ENCODE data around the gene OR51A4. TPM values are rescaled to one million over a fixed set of nuclear protein-coding genes. Genes with fewer than 3 reads are reported as not detected.

Gene OR51A4
- polyA plus RNA-seq, 3 donors = 0.10 TPM; not detected in 2

Other genes with a start within 250 kb of the OR51A4 start
- gene OR51E2, start 249.8 kb downstream of the OR51A4 start, polyA plus RNA-seq (ENCODE audit: insufficient read length in 3 of 3) = under 1 TPM; 0.65 to 0.88 (median 0.84) TPM
- under 1 TPM; 0.29 to 0.44 (median 0.31) TPM for gene MMP26, start 242.8 kb downstream of the OR51A4 start, polyA plus RNA-seq (ENCODE audit: insufficient read length in 3 of 3)
- gene OR51F1, start 177.7 kb downstream of the OR51A4 start, polyA plus RNA-seq (ENCODE audit: insufficient read length in 3 of 3) = not detected
- gene OR52R1, start 143.2 kb downstream of the OR51A4 start, polyA plus RNA-seq (ENCODE audit: insufficient read length in 3 of 3) = not detected
- gene OR51F2, start 126.3 kb downstream of the OR51A4 start, polyA plus RNA-seq (ENCODE audit: insufficient read length in 3 of 3) = not detected
- not detected for gene OR51S1, start 98.4 kb downstream of the OR51A4 start, polyA plus RNA-seq (ENCODE audit: insufficient read length in 3 of 3)
- not detected for gene OR51T1, start 65.7 kb downstream of the OR51A4 start, polyA plus RNA-seq (ENCODE audit: insufficient read length in 3 of 3)
- gene OR51A7, start 43.8 kb downstream of the OR51A4 start, polyA plus RNA-seq (ENCODE audit: insufficient read length in 3 of 3) = not detected
- gene OR51G2, start 28.3 kb downstream of the OR51A4 start, polyA plus RNA-seq (ENCODE audit: insufficient read length in 3 of 3) = not detected
- not detected for gene OR51G1, start 23.3 kb downstream of the OR51A4 start, polyA plus RNA-seq (ENCODE audit: insufficient read length in 3 of 3)
- gene OR51A2, start 8.1 kb upstream of the OR51A4 start, polyA plus RNA-seq (ENCODE audit: insufficient read length in 3 of 3) = not detected
- under 1 TPM; 0.01 to 0.15 (median 0.13) TPM for gene OR51L1, start 47.2 kb upstream of the OR51A4 start, polyA plus RNA-seq (ENCODE audit: insufficient read length in 3 of 3)
- gene OR52J3, start 98.9 kb upstream of the OR51A4 start, polyA plus RNA-seq (ENCODE audit: insufficient read length in 3 of 3) = not detected
- not detected for gene OR52E2, start 112.0 kb upstream of the OR51A4 start, polyA plus RNA-seq (ENCODE audit: insufficient read length in 3 of 3)
- gene OR52E1, start 122.0 kb upstream of the OR51A4 start, polyA plus RNA-seq (ENCODE audit: insufficient read length in 3 of 3) = not detected
- not detected for gene OR52A5, start 190.8 kb upstream of the OR51A4 start, polyA plus RNA-seq (ENCODE audit: insufficient read length in 3 of 3)
- under 1 TPM; 0.01 to 0.04 (median 0.03) TPM for gene OR52A1, start 207.2 kb upstream of the OR51A4 start, polyA plus RNA-seq (ENCODE audit: insufficient read length in 3 of 3)

Measured in renal pelvis (tissue), 3 donors.